K562 (cell line): ENCODE measurements around the gene MYOM1. TPM values are rescaled to one million over a fixed set of nuclear protein-coding genes. Genes with fewer than 3 reads are reported as not detected.

ENCODE experiments used
- CEBPB ChIP-seq: fragments of 450-650 bp; IDR thresholded peaks from 2 replicates; pipeline ENCODE4 v1.6.1; 2016; ENCODE audit warnings: missing genetic modification characterization, missing compliant biosample characterization
- JUN ChIP-seq, 2 experiments: sonication (generic) in 1 of 2; formaldehyde crosslinking in 1 of 2; IDR thresholded peaks; 2 replicates each; pipeline versions ENCODE4 v1.6.1 to v1.8.0; 2012 to 2022; ENCODE audit warnings: borderline replicate concordance in 2 of 2, mild to moderate bottlenecking in 2 of 2, improper control_type of control experiment in 1 of 2, low read depth in 1 of 2, low read length in 1 of 2, missing genetic modification reagents in 1 of 2
- KLF6 ChIP-seq: fragments of 250-450 bp; sonication (Bioruptor Pico); IDR thresholded peaks from 2 replicates; pipeline ENCODE4 v1.4.0; 2020; ENCODE audit warnings: mild to moderate bottlenecking, moderate library complexity, borderline replicate concordance
- MEF2A ChIP-seq: IDR thresholded peaks from 2 replicates; pipeline ENCODE4 v1.6.1; 2011; ENCODE audit warnings: low read depth, mild to moderate bottlenecking, low read length, moderate library complexity; ENCODE audit not compliant: control insufficient read depth
- MEIS2 ChIP-seq: fragments of 450-650 bp; IDR thresholded peaks from 2 replicates; pipeline ENCODE4 v1.6.1; 2014; ENCODE audit warnings: mild to moderate bottlenecking; ENCODE audit not compliant: partially characterized antibody
- PHF21A ChIP-seq: fragments of 450-650 bp; IDR thresholded peaks from 2 replicates; pipeline ENCODE4 v1.6.1; 2017; ENCODE audit warnings: low read depth, borderline replicate concordance
- POLR3G ChIP-seq: IDR thresholded peaks from 2 replicates; pipeline ENCODE4 v1.6.1; 2011; ENCODE audit not compliant: insufficient read length, insufficient replicate concordance; ENCODE audit errors: extremely low read depth
- PRMT5 ChIP-seq: sonication (generic); formaldehyde crosslinking; IDR thresholded peaks from 2 replicates; pipeline ENCODE4 v1.5.0; 2020; ENCODE audit warnings: missing genetic modification reagents
- RBM25 ChIP-seq: fragments of 200-400 bp; formaldehyde crosslinking; IDR thresholded peaks from 2 replicates; pipeline ENCODE4 v1.6.1; 2018; ENCODE audit warnings: low read length, low read depth, moderate library complexity; ENCODE audit not compliant: severe bottlenecking
- RFX1 ChIP-seq: fragments of 450-650 bp; IDR thresholded peaks from 2 replicates; pipeline ENCODE4 v1.6.1; 2016; ENCODE audit warnings: mild to moderate bottlenecking, moderate library complexity
- TAF9B ChIP-seq: fragments of 450-650 bp; IDR thresholded peaks from 2 replicates; pipeline ENCODE4 v1.6.1; 2018; ENCODE audit warnings: mild to moderate bottlenecking; ENCODE audit not compliant: partially characterized antibody
- polyA plus RNA-seq, 8 experiments: library from polyadenylated mRNA; depleted of rRNA in 4 of 8; stranded (reverse) in 5 of 8; unstranded in 3 of 8; fragments of >200 nt; fragmentation: Nextera tagmentation in 2 of 8; fragmentation: Illumina TruSeq in 1 of 8; extraction: Ambion mirVana in 2 of 8; extraction: Trizol in 1 of 8; gene quantifications; 2 replicates each; pipeline versions ENCODE4 v1.2.1 to v1.2.3, GENCODE V29; 2011 to 2014; ENCODE audit warnings: inconsistent platforms in 1 of 8, missing spikeins in 1 of 8
- total RNA-seq, 7 experiments: library from RNA; depleted of rRNA in 6 of 7; stranded (reverse); fragments of >200 nt in 6 of 7; fragmentation: Illumina TruSeq in 2 of 7; extraction: Trizol in 2 of 7; gene quantifications; 2 replicates each; pipeline versions ENCODE4 v1.2.1 to v1.2.3, GENCODE V29; 2011 to 2021; ENCODE audit warnings: low replicate concordance in 1 of 7
- TF ChIP-seq, protein P1 (sequence below): IDR thresholded peaks from 3 replicates; pipeline ENCODE4 v1.6.1; 2011; ENCODE audit warnings: borderline replicate concordance, mild to moderate bottlenecking, moderate library complexity; ENCODE audit not compliant: insufficient read length; ENCODE audit errors: extremely low read depth
- TF ChIP-seq, protein P2 (sequence below): fragments of 250-450 bp; sonication (Bioruptor Pico); IDR thresholded peaks from 2 replicates; pipeline ENCODE4 v1.5.0; 2021
- TF ChIP-seq, protein P3 (sequence below): sonication (generic); formaldehyde crosslinking; IDR thresholded peaks from 2 replicates; pipeline ENCODE4 v1.8.0; 2022; ENCODE audit warnings: mild to moderate bottlenecking, missing genetic modification reagents
- TF ChIP-seq, protein P4 (sequence below): sonication (generic); formaldehyde crosslinking; IDR thresholded peaks from 2 replicates; pipeline ENCODE4 v1.8.0; 2022; ENCODE audit warnings: mild to moderate bottlenecking, missing genetic modification reagents
- TF ChIP-seq, protein P5 (sequence below): sonication (generic); formaldehyde crosslinking; IDR thresholded peaks from 2 replicates; pipeline ENCODE4 v1.8.0; 2022; ENCODE audit warnings: missing genetic modification reagents, mild to moderate bottlenecking, borderline replicate concordance
- TF ChIP-seq, protein P6 (sequence below): sonication (generic); IDR thresholded peaks from 2 replicates; pipeline ENCODE4 v1.6.1; 2016

Gene MYOM1
- total and polyA plus RNA-seq, 9 of the 15 experiments (the other 6 are each of a cell fraction or from before 2014, with no cell fraction given) = 0.01 to 0.62 (median 0.25) TPM

DNA sequence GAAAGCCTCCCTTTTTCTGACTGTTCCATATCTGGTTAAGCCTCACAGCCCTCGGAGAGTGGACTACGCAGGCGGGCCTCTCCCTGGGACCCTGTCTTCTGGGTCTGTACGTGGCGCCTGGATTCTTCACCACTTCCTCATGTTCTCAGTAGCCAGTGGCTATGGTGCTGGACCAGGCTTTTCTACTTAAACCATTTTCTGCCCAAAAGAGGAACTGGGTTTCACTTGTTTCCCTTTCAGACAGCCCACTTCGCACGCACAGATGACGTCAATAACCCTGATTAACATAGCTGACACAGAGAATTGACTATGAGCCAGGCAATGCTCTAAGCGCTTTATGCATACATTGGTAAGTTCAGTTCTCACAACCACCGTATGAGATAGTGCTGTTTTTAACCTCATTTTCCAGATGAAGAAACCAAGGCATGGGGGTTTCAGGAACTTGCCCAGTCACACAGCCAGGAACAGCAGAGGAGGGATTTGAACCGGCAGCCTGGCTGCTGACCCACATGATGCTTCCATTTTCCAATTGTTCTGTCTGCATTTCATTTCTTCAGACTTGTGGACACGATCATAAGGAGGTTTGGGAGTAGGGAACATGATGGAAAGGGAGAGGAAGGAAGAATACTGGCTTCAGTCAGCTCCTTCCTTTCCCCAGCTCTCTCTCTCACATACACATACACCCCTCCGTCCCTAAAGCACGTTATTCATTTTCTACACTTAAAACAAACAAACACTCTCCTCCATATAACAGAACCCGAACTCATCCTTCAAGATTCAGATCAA, 41.7 kb downstream of the MYOM1 start (continued):
- TF ChIP-seq PRMT5 (CRISPR knock-in tag) = no peak
- TF ChIP-seq, protein P1, sequence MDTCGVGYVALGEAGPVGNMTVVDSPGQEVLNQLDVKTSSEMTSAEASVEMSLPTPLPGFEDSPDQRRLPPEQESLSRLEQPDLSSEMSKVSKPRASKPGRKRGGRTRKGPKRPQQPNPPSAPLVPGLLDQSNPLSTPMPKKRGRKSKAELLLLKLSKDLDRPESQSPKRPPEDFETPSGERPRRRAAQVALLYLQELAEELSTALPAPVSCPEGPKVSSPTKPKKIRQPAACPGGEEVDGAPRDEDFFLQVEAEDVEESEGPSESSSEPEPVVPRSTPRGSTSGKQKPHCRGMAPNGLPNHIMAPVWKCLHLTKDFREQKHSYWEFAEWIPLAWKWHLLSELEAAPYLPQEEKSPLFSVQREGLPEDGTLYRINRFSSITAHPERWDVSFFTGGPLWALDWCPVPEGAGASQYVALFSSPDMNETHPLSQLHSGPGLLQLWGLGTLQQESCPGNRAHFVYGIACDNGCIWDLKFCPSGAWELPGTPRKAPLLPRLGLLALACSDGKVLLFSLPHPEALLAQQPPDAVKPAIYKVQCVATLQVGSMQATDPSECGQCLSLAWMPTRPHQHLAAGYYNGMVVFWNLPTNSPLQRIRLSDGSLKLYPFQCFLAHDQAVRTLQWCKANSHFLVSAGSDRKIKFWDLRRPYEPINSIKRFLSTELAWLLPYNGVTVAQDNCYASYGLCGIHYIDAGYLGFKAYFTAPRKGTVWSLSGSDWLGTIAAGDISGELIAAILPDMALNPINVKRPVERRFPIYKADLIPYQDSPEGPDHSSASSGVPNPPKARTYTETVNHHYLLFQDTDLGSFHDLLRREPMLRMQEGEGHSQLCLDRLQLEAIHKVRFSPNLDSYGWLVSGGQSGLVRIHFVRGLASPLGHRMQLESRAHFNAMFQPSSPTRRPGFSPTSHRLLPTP = peak; percentile 24
- no peak for TF ChIP-seq PHF21A
- TF ChIP-seq, protein P2, sequence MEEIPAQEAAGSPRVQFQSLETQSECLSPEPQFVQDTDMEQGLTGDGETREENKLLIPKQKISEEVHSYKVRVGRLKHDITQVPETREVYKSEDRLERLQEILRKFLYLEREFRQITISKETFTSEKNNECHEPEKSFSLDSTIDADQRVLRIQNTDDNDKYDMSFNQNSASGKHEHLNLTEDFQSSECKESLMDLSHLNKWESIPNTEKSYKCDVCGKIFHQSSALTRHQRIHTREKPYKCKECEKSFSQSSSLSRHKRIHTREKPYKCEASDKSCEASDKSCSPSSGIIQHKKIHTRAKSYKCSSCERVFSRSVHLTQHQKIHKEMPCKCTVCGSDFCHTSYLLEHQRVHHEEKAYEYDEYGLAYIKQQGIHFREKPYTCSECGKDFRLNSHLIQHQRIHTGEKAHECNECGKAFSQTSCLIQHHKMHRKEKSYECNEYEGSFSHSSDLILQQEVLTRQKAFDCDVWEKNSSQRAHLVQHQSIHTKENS (CRISPR knock-in tag) = no peak
- TF ChIP-seq, protein P3, sequence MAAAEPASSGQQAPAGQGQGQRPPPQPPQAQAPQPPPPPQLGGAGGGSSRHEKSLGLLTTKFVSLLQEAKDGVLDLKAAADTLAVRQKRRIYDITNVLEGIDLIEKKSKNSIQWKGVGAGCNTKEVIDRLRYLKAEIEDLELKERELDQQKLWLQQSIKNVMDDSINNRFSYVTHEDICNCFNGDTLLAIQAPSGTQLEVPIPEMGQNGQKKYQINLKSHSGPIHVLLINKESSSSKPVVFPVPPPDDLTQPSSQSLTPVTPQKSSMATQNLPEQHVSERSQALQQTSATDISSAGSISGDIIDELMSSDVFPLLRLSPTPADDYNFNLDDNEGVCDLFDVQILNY = no peak
- TF ChIP-seq, protein P4, sequence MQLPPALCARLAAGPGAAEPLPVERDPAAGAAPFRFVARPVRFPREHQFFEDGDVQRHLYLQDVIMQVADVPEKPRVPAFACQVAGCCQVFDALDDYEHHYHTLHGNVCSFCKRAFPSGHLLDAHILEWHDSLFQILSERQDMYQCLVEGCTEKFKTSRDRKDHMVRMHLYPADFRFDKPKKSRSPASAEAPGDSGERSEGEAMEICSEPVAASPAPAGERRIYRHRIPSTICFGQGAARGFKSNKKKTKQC (CRISPR knock-in tag) = no peak
- no peak for TF ChIP-seq RBM25
- no peak; the same call in 1 of the 2 replicates for TF ChIP-seq MEF2A
- TF ChIP-seq RFX1 = no peak
- TF ChIP-seq, protein P5, sequence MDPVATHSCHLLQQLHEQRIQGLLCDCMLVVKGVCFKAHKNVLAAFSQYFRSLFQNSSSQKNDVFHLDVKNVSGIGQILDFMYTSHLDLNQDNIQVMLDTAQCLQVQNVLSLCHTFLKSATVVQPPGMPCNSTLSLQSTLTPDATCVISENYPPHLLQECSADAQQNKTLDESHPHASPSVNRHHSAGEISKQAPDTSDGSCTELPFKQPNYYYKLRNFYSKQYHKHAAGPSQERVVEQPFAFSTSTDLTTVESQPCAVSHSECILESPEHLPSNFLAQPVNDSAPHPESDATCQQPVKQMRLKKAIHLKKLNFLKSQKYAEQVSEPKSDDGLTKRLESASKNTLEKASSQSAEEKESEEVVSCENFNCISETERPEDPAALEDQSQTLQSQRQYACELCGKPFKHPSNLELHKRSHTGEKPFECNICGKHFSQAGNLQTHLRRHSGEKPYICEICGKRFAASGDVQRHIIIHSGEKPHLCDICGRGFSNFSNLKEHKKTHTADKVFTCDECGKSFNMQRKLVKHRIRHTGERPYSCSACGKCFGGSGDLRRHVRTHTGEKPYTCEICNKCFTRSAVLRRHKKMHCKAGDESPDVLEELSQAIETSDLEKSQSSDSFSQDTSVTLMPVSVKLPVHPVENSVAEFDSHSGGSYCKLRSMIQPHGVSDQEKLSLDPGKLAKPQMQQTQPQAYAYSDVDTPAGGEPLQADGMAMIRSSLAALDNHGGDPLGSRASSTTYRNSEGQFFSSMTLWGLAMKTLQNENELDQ (CRISPR knock-in tag) = no peak
- no peak for TF ChIP-seq CEBPB
- no peak for TF ChIP-seq TAF9B
- no peak for TF ChIP-seq KLF6 (CRISPR knock-in tag)
- no peak for TF ChIP-seq POLR3G
- TF ChIP-seq, protein P6, sequence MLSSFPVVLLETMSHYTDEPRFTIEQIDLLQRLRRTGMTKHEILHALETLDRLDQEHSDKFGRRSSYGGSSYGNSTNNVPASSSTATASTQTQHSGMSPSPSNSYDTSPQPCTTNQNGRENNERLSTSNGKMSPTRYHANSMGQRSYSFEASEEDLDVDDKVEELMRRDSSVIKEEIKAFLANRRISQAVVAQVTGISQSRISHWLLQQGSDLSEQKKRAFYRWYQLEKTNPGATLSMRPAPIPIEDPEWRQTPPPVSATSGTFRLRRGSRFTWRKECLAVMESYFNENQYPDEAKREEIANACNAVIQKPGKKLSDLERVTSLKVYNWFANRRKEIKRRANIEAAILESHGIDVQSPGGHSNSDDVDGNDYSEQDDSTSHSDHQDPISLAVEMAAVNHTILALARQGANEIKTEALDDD = peak; percentile 66; the same call in 1 of the 2 replicates
- no peak for TF ChIP-seq MEIS2
- peak; percentile 66; the same call in 1 of the 2 replicates for TF ChIP-seq JUN (IDR thresholded peaks at IDR 0.05; ENCODE audit: borderline replicate concordance, low read depth, low read length)
- peak; percentile 58; the same call in 1 of the 2 replicates for TF ChIP-seq JUN (CRISPR knock-in tag; IDR thresholded peaks at IDR 0.05; ENCODE audit: borderline replicate concordance)
